NCI-H2196 treated with DMSO at 0.1 percent for 48 hours (cell line): ENCODE results near the gene CARD9.

Experiments used
- DNase-seq: peaks from one replicate; lab custom pipeline; 2025; ENCODE audit not compliant: unreplicated experiment; lab: John Stamatoyannopoulos, UW

The CARD9 gene

DNA sequence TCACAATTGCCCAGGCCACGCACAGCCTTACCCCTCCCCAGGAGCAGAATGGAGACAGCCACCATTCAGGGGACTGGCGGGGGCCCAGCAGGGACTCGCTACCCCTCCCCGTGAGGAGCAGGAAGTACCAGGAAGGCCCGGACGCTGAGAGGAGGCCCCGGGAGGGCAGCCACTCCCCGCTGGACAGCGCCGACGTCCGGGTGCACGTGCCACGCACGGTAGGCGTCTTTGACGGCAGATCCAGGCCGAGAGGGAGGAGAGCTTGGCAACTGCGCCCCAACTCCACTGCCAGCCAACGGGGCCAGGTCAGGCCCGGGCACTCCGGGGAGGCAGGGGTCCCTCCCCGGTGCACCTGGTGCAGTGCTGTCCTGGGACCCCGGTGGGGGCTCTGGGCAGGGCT lies 23.9 kb downstream of the CARD9 start:
- DNase-seq = no peak

DNA sequence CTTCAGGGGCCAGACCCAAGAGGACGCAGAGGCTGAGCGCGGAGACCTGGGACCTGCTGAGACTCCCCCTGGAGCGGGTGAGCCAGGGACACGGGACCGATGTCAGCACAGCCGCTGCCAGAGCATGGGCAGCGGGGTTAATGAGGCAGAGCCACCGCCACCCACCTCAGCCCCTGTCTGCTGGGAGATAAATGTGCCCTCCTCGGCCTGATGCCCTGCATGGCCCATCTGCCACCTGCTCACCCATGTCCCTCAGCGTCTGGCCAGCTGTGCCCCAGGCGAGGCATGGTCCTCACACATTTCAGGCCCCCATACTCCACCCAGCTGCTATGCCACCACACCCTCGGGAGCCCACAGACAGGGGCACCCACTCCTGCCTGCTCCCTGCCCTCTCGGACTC lies 24.8 kb downstream of the CARD9 start:
- DNase-seq = no peak

DNA sequence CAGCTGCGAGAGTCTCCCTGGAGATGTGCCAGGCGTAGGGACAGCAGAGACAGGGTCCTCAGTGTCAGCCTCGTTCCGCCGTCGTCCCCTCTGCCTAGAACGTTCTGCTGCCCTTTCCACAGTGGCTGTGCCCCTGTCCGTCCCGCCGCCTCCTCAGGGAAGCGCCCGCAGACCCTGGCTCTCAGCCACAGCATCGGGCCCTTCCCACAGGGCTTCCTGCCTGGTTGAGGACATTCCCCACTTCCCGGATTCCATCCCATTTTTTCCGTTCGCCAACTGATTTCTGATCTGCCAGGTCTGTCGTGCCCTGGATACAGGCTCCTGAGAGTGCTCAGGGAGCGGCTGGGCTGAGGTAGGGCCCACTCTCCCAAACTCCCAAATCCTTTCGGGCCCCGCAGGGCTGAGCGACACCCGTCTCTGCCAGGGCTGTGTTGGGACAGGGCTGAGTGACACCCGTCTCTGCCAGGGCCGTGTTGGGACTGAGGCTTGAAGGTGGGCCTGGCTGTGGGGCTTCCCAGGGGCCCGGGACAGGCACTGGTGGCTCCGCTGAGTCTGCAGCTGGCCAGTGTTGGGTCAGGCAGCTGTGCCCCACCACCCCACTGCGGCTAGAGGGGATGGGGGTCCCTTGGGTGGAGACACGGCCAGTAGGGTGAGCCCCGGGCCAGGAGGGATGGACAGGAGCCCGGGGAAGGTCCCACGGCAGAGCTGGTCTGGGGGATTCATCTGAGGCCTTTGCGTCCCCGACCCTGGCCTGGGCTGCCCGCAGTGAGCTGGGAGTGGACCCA lies 25.8 kb downstream of the CARD9 start:
- no peak for DNase-seq

DNA sequence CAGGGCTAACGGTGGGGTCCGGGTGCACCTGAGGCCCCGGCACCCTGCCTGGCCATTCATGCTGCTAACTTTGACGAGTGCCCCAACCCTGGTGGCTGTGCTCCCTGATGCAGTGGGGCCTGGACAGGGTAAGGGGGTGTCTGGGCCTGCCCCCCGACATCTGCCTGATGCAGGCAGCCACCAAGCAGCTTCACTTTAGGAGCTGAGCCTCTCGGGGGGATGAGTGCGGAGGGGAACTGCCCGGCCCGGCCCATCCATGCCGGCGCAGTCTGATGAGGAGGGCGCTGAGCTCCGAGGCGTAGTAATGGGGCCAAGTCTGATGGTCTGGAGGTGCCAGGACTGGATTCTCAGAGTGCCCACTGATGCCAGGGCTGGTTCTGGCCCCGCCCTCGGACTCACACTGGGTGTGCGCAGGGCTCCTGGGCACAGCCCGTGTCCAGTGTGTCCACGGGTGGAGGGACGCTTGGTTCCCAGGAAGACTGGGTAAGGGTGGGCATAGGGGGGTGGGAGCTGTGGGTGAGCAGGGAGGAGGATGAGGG lies 26.5 kb downstream of the CARD9 start:
- DNase-seq = no peak

DNA sequence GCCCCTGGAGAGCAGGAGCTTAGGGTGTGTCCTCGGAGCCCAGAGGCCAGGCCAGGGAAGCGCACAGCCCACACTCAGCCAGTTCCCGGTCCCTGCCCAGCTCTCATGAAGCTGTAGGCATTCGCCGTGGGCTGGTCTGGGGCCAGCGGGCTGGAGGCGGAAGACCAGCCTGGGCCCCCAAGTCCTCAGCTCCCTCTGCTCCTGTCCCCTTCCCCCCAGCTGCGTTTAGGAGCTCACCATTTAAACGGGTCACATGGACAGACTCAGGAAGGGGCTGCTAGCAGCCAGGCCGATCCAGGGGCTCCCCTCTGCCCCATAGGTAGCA lies 27.4 kb downstream of the CARD9 start:
- no peak for DNase-seq

DNA sequence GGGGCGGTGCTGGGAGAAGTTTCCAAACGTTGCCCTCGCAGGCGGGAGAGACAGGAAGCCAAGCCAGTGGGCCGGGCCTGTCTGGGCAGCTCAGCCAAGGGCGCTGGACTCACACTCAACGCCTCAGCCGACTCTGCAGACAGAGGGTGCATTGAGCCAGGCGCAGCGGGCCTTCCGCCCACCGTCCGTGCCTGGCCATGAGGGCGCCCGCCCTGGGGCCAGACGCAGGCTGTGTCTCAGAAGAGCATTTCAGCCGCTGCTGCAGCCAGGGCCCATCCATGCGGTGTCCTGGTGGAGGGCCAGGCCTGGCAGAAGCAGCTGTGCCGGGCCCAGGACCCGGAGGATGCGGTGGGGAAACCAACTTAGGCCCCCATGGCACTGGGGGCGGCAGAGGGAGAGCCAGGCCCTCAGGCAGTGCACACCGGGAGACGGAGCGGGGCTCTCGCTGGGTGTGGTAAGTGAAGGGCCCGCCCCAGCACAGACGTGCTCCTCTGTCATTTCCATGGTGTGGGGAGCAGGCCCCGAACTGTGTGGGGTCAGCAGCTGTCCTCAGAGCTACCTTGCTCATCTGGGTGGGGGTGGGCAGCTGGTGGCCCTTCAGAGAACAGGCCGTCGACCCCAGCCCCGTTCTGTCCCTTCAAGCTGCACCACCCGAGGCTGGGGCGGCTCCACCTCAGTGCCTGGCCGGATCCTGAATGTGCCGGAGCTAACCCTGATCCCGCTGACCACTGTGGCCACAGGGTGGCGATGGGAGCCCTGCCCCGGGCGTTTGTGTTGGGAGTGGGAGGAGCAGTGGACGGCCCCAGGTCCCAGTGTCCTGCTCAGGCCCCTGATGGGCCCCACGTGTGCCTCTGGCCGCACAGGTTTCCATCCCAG lies 27.9 kb downstream of the CARD9 start:
- no peak for DNase-seq

DNA sequence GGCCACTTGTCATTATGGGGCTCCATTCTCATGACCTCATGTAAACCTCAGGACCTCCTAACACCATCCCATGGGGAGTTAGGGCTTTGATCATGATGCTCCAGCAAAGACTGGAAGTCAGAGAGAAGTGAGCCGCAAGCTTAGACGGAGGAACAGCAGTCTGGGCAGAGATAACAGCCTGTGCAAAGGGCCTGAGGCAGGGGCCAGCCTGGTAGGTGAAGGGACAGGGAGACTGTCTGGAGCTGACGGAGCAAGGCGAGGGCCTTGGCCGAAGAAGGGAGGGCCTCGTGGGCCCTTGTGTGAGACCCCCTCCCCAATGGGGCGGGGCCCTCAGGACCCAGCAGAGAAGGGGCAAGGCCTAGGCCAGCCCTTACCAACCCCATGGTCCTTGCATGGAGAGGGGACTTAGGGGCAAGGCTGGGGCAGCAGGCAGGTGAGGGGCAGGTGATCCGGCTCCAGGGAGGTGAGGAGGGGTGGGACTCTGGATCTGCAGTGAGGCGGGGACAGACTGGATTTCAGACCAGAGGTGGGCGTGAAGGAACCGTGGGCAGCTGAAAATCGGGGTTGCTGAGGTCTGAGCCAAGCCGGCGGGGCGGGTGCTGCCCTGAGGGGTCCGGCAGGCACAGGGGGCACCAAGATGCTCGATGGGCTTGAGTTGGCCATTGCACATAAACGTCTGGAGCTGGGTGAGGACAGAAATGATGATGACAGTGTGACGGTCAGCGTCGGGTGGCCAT lies 28.8 kb downstream of the CARD9 start:
- no peak for DNase-seq

DNA sequence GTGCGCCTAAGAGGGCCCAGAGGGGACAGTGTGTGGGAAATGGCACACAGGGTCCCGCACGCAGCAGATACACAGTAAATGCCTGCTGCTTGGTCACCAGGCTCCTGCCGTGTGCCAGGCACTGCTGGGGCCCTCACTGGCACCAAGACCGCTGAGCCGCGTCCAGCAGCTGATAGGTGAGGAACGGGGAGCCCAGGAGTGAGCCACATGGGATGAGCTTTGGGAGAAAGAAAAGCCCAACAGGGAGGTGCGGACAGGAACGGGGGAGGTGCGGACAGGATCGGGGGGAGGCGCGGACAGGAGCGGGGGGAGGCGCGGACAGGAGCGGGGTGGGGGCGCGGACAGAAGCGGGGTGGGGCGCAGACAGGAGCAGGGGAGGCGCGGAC lies 29.6 kb downstream of the CARD9 start:
- no peak for DNase-seq

DNA sequence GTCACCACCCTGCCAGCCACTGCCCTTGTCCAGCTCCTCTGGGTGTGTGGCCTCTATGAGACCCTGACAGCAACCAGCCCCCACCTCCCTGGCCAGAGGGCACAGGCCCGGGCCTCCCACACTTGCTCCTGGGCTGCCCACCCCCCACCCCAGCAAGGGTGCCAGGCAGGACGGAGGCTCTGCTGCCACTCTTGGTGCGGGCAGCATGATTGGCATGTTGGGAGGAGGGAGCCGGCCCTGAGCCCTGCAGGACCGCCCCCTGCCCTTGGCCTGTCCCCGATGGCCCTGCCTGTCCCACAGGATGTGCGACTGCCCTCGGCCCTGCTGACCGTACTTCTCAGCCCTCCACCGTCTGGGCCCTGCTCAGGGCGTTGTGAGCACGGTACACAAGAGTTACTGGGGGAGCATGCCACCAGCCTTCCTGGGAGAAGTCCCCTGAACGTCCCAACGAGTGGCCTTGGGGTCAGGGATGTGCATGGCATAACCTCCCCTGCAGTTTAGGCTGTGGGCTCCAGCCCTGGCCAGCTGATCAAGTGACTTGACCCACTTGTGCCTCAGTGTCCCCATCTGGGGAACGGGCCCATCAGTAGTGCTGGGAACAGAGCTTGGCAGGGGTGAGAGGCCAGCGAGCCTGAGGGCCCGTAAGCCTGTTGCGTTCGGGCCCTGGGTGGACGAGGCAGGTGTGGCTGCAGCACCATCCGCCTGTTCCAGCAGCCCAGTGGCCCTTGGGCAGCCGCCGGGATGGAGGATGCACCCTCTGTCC lies 30.2 kb downstream of the CARD9 start:
- DNase-seq = no peak

DNA sequence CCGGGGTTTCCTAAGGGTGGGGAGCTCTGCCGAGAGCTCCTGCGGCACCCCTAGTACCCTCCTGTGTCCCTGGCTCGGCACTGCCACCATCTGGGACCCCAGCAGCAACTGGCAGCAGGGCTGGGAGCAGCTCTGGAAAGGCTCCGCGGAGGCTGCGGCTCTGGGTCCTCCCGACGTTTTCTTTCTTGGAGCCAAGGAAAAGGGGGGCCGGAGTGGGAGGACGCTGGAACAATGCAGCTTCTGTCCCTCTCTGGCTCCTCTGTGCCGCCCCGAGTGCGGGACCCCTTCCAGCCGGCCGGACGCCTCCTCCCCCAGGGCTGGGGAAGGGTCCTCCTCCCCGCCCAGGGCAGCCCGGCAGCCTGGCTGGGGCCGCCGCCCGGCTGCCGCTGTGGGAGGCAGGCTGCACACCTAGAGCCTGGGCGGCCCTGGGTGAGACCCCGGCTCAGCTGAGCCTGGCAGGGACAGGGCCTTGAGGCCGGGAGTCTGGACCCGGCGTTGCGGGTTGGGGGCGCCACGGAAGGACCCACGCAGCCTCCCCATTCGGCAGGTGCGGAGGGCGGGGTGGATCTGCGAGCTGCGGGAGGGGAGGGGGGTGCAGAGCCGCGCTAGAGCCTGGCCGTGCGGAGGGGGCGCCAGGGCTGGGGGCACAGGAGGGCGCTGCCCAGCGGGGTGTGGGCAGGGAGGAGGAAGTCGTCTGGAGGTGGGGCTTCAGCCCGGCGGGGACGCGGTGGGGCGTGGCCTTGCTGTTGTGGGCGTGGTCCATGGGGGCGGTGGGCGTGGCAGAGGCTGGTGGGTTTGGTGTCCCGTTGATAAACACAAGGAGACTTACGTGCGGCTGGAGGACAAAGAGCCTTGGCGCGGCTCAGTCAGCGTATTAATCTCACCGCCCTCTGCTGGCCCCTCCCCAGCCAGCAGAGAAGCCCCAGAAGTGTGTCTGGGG lies 31.0 kb downstream of the CARD9 start:
- DNase-seq = no peak

DNA sequence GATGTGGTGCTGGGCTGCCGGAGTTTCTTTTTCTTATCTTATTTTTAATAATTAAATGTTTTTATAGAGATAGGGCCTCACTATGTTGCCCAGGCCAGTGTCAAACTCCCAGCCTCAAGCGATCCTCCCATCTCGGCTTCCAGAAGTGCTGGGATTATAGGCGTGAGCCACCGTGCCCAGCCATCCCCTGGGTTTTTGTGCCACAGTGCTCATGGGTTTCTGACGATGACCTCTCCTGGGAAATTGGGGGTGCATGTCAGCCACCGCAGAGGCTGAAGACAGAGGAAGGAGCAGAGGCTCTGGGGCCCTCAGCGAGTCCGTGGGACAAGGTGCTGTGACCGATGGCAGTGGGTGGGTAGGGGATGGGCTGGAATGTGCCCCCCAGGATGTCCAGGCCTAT lies 31.7 kb downstream of the CARD9 start:
- no peak for DNase-seq

DNA sequence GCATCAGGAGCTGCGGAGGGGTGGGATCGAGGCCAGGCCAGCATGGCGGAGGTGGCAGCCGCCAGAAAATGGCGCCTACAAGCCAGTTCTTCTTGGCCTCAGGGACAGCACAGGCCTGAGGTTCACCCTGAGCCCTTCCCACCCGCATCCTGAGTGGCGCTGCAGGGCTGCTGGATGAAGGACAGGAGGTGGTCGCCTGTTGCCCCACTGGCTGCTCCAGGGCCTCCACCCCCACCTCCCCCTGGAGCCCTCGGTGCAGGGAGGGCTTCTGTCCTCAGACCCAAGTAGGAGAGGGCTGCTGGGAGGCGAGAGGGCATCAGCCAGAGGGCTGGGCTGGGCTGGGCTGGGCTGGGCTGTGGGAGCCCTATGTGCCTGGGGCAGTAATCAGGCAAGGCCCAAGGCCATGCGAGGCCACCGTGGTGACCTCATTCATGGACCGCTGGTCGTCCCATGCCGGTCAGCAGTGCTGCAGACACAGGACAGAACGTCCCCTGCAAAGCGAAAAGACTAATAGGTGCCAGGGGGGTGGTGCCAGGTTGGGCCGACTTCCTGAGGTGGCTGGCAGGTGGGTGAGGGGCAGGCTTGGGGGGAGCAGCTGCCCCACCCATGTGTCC lies 32.3 kb downstream of the CARD9 start:
- no peak for DNase-seq

DNA sequence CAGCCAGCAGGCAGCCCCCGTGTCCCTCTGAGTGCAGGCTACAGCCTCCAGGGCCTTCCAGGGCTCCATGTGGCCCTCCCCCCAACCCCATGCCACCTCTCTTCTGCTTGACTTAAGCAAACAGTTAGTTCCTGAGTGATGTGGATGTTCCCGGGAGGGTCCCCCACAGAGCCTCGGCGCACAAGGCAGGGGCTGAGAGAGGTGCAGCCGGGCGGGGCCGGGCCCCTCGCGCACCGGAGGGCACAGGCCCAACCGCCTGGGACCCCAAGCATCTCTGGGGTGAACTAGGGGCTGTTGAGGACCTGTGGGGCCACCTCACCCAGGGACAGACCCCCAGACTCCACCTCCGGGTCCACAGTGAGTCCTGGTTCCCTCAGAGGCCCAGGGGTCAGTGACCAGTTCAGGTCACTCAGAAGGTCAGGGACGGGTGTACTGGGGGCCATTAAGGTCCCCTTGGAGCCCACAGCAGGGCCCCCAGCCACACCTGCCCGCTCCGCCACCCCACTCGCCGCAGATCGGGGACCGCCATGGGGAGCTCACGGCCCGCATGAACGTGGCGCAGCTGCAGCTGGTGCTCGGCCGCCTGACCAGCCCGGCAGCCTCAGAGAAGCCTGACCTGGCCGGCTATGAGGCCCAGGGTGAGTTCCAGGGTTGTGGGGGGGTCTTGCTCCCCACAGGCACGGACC lies 33.0 kb downstream of the CARD9 start:
- no peak for DNase-seq

DNA sequence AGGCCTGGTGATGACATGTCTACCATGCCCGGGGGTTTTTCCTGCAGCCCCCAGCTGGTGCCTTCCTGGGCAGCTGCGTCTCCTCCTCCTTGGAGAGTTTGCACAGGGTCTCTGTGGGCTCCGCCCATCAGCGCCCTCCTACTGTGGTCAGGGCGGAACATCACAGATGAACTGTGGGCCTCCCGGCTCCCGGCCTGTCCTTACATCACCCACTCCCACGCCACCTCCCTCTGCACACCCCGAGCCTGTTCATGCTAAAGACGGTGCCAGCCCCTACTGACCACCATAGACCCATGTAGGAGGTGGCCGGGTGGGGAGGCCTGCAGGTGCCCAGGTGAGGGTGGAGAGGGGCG lies 33.5 kb downstream of the CARD9 start:
- DNase-seq = no peak

DNA sequence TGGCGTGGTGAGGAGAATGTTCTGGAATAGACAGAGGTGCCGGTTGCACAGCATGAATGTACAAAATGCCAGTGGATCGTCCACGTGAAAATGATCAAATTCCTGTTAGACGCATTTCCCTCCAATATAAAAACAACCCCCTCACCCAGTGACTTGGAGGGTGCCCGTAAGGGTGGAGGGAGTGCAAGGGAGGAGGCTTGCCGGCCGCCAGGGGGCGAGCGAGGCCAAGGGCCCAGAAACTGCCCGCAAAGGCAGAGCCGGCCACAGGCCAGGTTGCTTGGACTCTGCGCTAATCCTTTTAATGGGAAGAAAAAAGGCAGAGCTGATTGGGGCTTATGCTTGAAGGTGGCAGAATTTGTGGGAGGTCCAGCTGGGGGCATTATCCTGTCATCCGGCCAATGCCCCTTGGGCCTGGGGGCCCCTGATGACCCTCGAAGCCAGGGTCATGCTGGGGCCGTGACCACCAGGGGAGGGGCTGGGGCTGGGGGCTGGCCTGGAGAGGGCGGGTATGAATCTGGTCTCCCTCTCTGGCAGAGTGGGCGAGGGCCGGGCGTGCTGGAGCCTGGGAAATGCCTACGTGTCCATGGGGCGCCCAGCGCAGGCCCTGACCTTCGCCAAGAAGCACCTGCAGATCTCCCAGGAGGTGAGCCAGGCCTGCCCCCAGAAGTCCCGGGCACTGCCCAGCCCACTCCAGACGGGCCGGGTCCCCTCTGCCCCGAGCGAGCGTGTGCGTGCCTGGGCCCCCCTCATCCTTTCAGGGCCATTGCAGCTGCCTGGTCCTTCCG lies 34.1 kb downstream of the CARD9 start:
- DNase-seq = no peak

DNA sequence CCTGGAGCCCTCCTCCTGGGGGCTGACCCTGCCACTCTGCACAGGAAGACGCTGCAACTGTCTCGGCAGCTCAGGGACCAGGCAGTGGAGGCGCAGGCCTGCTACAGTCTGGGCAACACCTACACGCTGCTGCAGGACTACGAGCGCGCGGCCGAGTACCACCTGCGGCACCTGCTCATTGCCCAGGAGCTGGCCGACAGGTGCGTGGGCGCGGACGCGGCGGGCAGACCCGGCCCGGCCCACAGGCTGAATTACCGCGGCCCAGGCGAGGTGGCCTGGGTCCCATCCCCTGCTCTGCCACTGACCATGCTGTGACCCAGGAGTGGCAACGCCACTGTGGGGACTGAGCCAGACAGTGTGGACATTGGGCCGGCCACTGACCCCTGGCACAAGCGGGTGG lies 35.0 kb downstream of the CARD9 start:
- no peak for DNase-seq

DNA sequence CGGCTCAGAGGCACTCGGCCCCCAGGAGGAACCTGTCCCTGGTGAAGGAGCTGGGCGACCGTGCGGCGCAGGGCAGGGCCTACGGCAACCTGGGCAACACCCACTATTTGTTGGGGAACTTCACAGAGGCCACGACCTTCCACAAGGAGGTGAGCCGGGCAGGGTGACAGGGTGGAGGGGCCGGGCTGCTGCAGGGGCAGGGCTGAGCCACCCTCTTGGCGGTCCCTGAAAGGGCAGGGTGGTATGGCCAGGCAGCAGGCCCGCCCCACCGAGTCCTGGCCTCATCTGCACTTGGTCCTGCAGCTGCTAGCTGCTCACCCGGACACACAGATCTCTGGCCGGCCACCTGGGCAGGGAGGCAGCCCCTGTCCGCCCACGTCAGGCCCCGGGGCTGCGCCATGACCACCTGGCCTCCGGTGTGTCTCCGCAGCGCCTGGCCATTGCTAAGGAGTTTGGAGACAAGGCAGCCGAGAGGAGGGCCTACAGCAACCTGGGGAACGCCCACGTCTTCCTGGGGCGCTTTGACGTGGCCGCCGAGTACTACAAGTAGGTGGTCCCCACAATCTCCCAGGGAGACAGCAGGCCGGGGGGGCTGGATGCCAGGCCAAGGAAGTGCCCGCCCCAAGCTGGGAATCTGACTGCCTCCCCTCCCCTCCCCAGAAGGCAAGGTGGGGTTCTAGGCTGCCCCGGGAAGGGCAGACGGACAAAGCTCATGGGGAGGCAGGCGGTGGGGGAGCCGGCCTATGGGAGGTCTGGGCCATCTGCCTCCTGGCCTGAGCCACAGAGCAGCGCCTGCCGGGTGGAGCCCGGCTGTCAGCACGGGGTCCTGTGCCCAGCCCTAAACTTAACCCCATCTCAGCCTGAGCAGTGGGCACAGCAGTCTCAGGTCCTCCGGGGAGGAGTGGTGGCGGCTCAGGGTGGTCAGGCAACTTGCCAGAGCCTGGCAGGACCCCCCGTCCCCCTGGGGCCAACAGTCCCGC lies 35.8 kb downstream of the CARD9 start:
- DNase-seq = no peak
